AG10803 (cell line): ENCODE data around the gene CHMP4B.

Experiments
- DNase-seq: peaks from one replicate; pipeline ENCODE4 v3.0.0; 2010; ENCODE audit warnings: low read depth
- H3K4me3 ChIP-seq: 2 replicates; pipeline ENCODE4 v1.5.1; 2011; ENCODE audit warnings: mild to moderate bottlenecking, low read length, control low read depth
- CTCF ChIP-seq: conservative IDR thresholded peaks from 2 replicates; pipeline ENCODE4 v1.5.1; 2011; ENCODE audit warnings: mild to moderate bottlenecking, low read length, control low read depth, inconsistent platforms

The CHMP4B gene

GRCh38 chr20:33842346-33842745 lies 31.2 kb downstream of the CHMP4B start:
- no peak for DNase-seq
- no peak for TF ChIP-seq CTCF
- H3K4me3 ChIP-seq: no peak overlapping the region

GRCh38 chr20:33843050-33843449 lies 31.9 kb downstream of the CHMP4B start:
- TF ChIP-seq CTCF: no peak
- H3K4me3 ChIP-seq: no peak overlapping the region
- DNase-seq: no peak

- TF ChIP-seq CTCF: no peak
- H3K4me3 ChIP-seq: no peak overlapping the region
- no peak for DNase-seq
These were observed 32.7 kb downstream of the CHMP4B start for GRCh38 chr20:33843854-33844253.

GRCh38 chr20:33846291-33846935 lies 35.3 kb downstream of the CHMP4B start:
- TF ChIP-seq CTCF: no peak
- peak; percentile 49 for DNase-seq
- H3K4me3 ChIP-seq: no peak overlapping the region

- DNase-seq: no peak
- no peak overlapping the region for H3K4me3 ChIP-seq
- no peak for TF ChIP-seq CTCF
These were observed 35.9 kb downstream of the CHMP4B start for GRCh38 chr20:33847006-33847405.

GRCh38 chr20:33848391-33848790 lies 37.2 kb downstream of the CHMP4B start:
- no peak for DNase-seq
- TF ChIP-seq CTCF: no peak
- no peak overlapping the region for H3K4me3 ChIP-seq

- no peak for TF ChIP-seq CTCF
- no peak for DNase-seq
- no peak overlapping the region for H3K4me3 ChIP-seq
These were observed 39.0 kb downstream of the CHMP4B start for GRCh38 chr20:33850159-33850558.
